Esophagus squamous epithelium (tissue), 5 donors: ENCODE data around the gene SRGAP1. TPM values are rescaled to one million over a fixed set of nuclear protein-coding genes. Genes with fewer than 3 reads are reported as not detected.

Source experiments
- DNase-seq: peaks from one replicate; lab custom pipeline; 2025; lab: John Stamatoyannopoulos, UW
- H3K27ac ChIP-seq, 4 donors: fragments of 200-600 bp; sonication (generic); one replicate each; pipeline ENCODE4 v1.5.1; 2016 to 2019; ENCODE audit warnings: mild to moderate bottlenecking in 1 of 4
- H3K27me3 ChIP-seq, 4 donors: fragments of 200-600 bp; sonication (generic); 1 replicate in 3 of 4; 2 replicates in 1 of 4; pipeline versions ENCODE4 v1.5.1 to v1.6.0; 2017 to 2021; ENCODE audit warnings: antibody characterized with exemption in 1 of 4
- H3K36me3 ChIP-seq, 3 donors: fragments of 200-600 bp; sonication (generic); one replicate each; pipeline ENCODE4 v1.5.1; 2016 to 2019
- H3K4me1 ChIP-seq, 3 donors: fragments of 200-600 bp; sonication (generic); one replicate each; pipeline ENCODE4 v1.5.1; 2017 to 2019
- H3K4me3 ChIP-seq, 4 donors: fragments of 200-600 bp; sonication (generic); 1 replicate in 3 of 4; 2 replicates in 1 of 4; pipeline ENCODE4 v1.5.1; 2016 to 2019; ENCODE audit warnings: mild to moderate bottlenecking in 2 of 4, moderate library complexity in 1 of 4
- H3K9me3 ChIP-seq, 3 donors: fragments of 200-600 bp; sonication (generic); one replicate each; pipeline ENCODE4 v1.5.1; 2016 to 2019
- CTCF ChIP-seq, 6 experiments: fragments of 450-650 bp in 4 of 6; fragments of 200-600 bp in 2 of 6; sonication (generic) in 2 of 6; IDR thresholded peaks; one replicate each; pipeline ENCODE4 v1.5.1; 2016 to 2019; ENCODE audit warnings: antibody characterized with exemption in 6 of 6, mild to moderate bottlenecking in 4 of 6, moderate library complexity in 4 of 6
- POLR2A ChIP-seq, 4 donors: fragments of 450-650 bp; IDR thresholded peaks; one replicate each; pipeline ENCODE4 v1.6.1; 2017; ENCODE audit warnings: antibody characterized with exemption in 4 of 4, mild to moderate bottlenecking in 4 of 4, moderate library complexity in 3 of 4
- WGBS, 2 donors: methylation state at CpG; one replicate each; pipeline ENCODE4 v1.1.5; 2018; 5-methylcytosine and 5-hydroxymethylcytosine counted together
- intact Hi-C: fragments of 100-400 bp; cut with DNase I; formaldehyde crosslinking; loops from one replicate; pipeline ENCODE4 v1.15.0; 2022
- total RNA-seq, 4 donors: library from RNA; depleted of rRNA; stranded (reverse); fragments of >200 nt; gene quantifications; one replicate each; pipeline ENCODE4 v1.1.0, GENCODE V29; 2016
- donor health status: DM: yes; HTN: yes; CAD: no.

Gene SRGAP1
- total RNA-seq, 4 donors from 2014 or later = 2.0 to 5.3 (median 3.6) TPM

GRCh38 chr12:63907561-63907960, 63.1 kb downstream of the SRGAP1 start:
- no peak for TF ChIP-seq POLR2A (IDR thresholded peaks at IDR 0.05)
- no peak for TF ChIP-seq CTCF (IDR thresholded peaks at IDR 0.05)
- H3K27ac ChIP-seq = no peak overlapping the region
- WGBS, 2 donors = 81 to 90% methylated on average over 2 of the region's 2 CpGs
- intact Hi-C loops = no loop called here
- H3K4me1 ChIP-seq = peaks cover 0 to 4% (median 3%) of the 10 kb centered on the region in 3 donors
- DNase-seq = no peak
- H3K4me3 ChIP-seq = no peak overlapping the region
- H3K27me3 ChIP-seq = no peaks in the 10 kb centered on the region
- H3K36me3 ChIP-seq = no peaks in the 10 kb centered on the region
- peaks cover 0 to 5% (median 0%) of the 10 kb centered on the region in 3 donors for H3K9me3 ChIP-seq

- intact Hi-C loops = no loop called here
- TF ChIP-seq POLR2A (IDR thresholded peaks at IDR 0.05) (no peak), CTCF (IDR thresholded peaks at IDR 0.05) (no peak)
- DNase-seq = no peak
- Histone ChIP-seq H3K36me3 (no peaks in the 10 kb centered on the region), H3K4me3 (no peak overlapping the region), H3K27me3 (no peaks in the 10 kb centered on the region), H3K27ac (no peak overlapping the region), H3K4me1 (peaks cover 0 to 6% (median 3%) of the 10 kb centered on the region in 3 donors), H3K9me3 (peaks cover 0 to 5% (median 0%) of the 10 kb centered on the region in 3 donors)
- 64 to 80% methylated on average over 1 of the region's 1 CpG for WGBS, 2 donors
These were observed 65.2 kb downstream of the SRGAP1 start for GRCh38 chr12:63909746-63910145.

GRCh38 chr12:63911341-63911740, 66.8 kb downstream of the SRGAP1 start:
- H3K27ac ChIP-seq = no peak overlapping the region
- H3K4me1 ChIP-seq = peaks cover 0 to 21% (median 13%) of the 10 kb centered on the region in 3 donors
- H3K9me3 ChIP-seq = peaks cover 0 to 5% (median 0%) of the 10 kb centered on the region in 3 donors
- no peak for DNase-seq
- TF ChIP-seq CTCF (IDR thresholded peaks at IDR 0.05) (no peak), POLR2A (IDR thresholded peaks at IDR 0.05) (no peak)
- H3K4me3 ChIP-seq = no peak overlapping the region
- intact Hi-C loops = no loop called here
- no peaks in the 10 kb centered on the region for H3K36me3 ChIP-seq
- 75 to 85% methylated on average over 4 of the region's 4 CpGs for WGBS, 2 donors
- H3K27me3 ChIP-seq = no peaks in the 10 kb centered on the region

- H3K9me3 ChIP-seq = no peaks in the 10 kb centered on the region
- no peaks in the 10 kb centered on the region for H3K36me3 ChIP-seq
- no peak overlapping the region for H3K27ac ChIP-seq
- H3K4me1 ChIP-seq = peaks cover 7 to 34% (median 22%) of the 10 kb centered on the region in 3 donors
- no peak for DNase-seq
- no peaks in the 10 kb centered on the region for H3K27me3 ChIP-seq
- intact Hi-C loops = no loop called here
- H3K4me3 ChIP-seq = no peak overlapping the region
- 53 to 62% methylated on average over 2 of the region's 2 CpGs for WGBS, 2 donors
- no peak for TF ChIP-seq CTCF (IDR thresholded peaks at IDR 0.05)
- TF ChIP-seq POLR2A (IDR thresholded peaks at IDR 0.05) = no peak
These were observed 68.2 kb downstream of the SRGAP1 start for GRCh38 chr12:63912651-63913050.

- no peaks in the 10 kb centered on the region for H3K27me3 ChIP-seq
- H3K4me3 ChIP-seq = no peak overlapping the region
- no peak for TF ChIP-seq CTCF (IDR thresholded peaks at IDR 0.05)
- no peak for TF ChIP-seq POLR2A (IDR thresholded peaks at IDR 0.05)
- H3K4me1 ChIP-seq = peaks cover 7 to 46% (median 32%) of the 10 kb centered on the region in 3 donors
- H3K9me3 ChIP-seq = no peaks in the 10 kb centered on the region
- no peaks in the 10 kb centered on the region for H3K36me3 ChIP-seq
- intact Hi-C loops = no loop called here
- WGBS, 2 donors = 80 to 87% methylated on average over 2 of the region's 2 CpGs
- no peak overlapping the region for H3K27ac ChIP-seq
- no peak for DNase-seq
These were observed 69.4 kb downstream of the SRGAP1 start for GRCh38 chr12:63913929-63914328.
